WTC11 (cell line): ENCODE results near the gene KRT5. TPM values are rescaled to one million over a fixed set of nuclear protein-coding genes. Genes with fewer than 3 reads are reported as not detected.

Experiments
- ATAC-seq: fragments of 200-7000 bp; cut with Tn5 transposase; 2 replicates; pipeline ENCODE4 v1.10.0; 2021; ENCODE audit warnings: mild to moderate bottlenecking, moderate library complexity
- CTCF ChIA-PET: fragments of 300-600 bp; sonication (Branson Sonifier 250); formaldehyde crosslinking; loops from one replicate; lab custom pipeline; 2021; ENCODE audit warnings: antibody characterized with exemption; lab: Charles Lee
- POLR2A ChIA-PET: fragments of 350-600 bp; sonication (Branson Sonifier 250); formaldehyde crosslinking; loops from one replicate; lab custom pipeline; 2021; ENCODE audit warnings: antibody characterized with exemption; lab: Charles Lee
- DNase-seq: peaks from one replicate; pipeline ENCODE4 v3.0.0; 2021; ENCODE audit warnings: low spot score
- H3K27ac Mint-ChIP-seq: 2 replicates; pipeline ENCODE4 v1.8.0; 2021; ENCODE audit warnings: mixed read lengths
- H3K27me3 Mint-ChIP-seq: 2 replicates; pipeline ENCODE4 v1.8.0; 2021; ENCODE audit warnings: low read depth, mild to moderate bottlenecking, moderate library complexity, mixed read lengths
- H3K36me3 Mint-ChIP-seq: 2 replicates; pipeline ENCODE4 v1.8.0; 2021; ENCODE audit warnings: mixed read lengths
- H3K4me1 Mint-ChIP-seq: 2 replicates; pipeline ENCODE4 v1.8.0; 2022; ENCODE audit warnings: mixed read lengths
- H3K4me3 Mint-ChIP-seq: 2 replicates; pipeline ENCODE4 v1.8.0; 2021; ENCODE audit warnings: mild to moderate bottlenecking, moderate library complexity, mixed read lengths
- H3K9me3 Mint-ChIP-seq: 2 replicates; pipeline ENCODE4 v1.8.0; 2021; ENCODE audit warnings: mixed read lengths
- CDX4 ChIP-seq: fragments of 250-450 bp; sonication (Bioruptor Pico); IDR thresholded peaks from 2 replicates; pipeline ENCODE4 v1.9.0; 2021; ENCODE audit warnings: moderate library complexity, mild to moderate bottlenecking, inconsistent platforms, borderline replicate concordance
- ESRRA ChIP-seq: sonication (generic); formaldehyde crosslinking; IDR thresholded peaks from 2 replicates; pipeline ENCODE4 v1.8.1; 2022; ENCODE audit warnings: mild to moderate bottlenecking, missing genetic modification reagents, borderline replicate concordance
- HMGXB4 ChIP-seq: sonication (generic); formaldehyde crosslinking; IDR thresholded peaks from 2 replicates; pipeline ENCODE4 v1.8.1; 2023; ENCODE audit warnings: mild to moderate bottlenecking, moderate library complexity, missing genetic modification reagents
- MAX ChIP-seq: sonication (generic); formaldehyde crosslinking; IDR thresholded peaks from 2 replicates; pipeline ENCODE4 v1.8.0; 2022; ENCODE audit warnings: mild to moderate bottlenecking, missing genetic modification reagents
- NFATC4 ChIP-seq: fragments of 250-450 bp; sonication (Bioruptor Pico); IDR thresholded peaks from 2 replicates; pipeline ENCODE4 v1.9.0; 2021; ENCODE audit warnings: mild to moderate bottlenecking
- NR3C1 ChIP-seq: sonication (generic); formaldehyde crosslinking; conservative IDR thresholded peaks from 2 replicates; pipeline ENCODE4 v1.8.1; 2023; ENCODE audit warnings: low read depth, mild to moderate bottlenecking, missing genetic modification reagents
- PRDM15 ChIP-seq: sonication (generic); formaldehyde crosslinking; IDR thresholded peaks from 2 replicates; pipeline ENCODE4 v1.8.0; 2022; ENCODE audit warnings: missing genetic modification reagents
- PREB ChIP-seq: sonication (generic); formaldehyde crosslinking; IDR thresholded peaks from 2 replicates; pipeline ENCODE4 v1.8.1; 2022; ENCODE audit warnings: mild to moderate bottlenecking, missing genetic modification reagents, moderate library complexity, borderline replicate concordance
- SMAD4 ChIP-seq: sonication (generic); formaldehyde crosslinking; IDR thresholded peaks from 2 replicates; pipeline ENCODE4 v1.8.0; 2022; ENCODE audit warnings: mild to moderate bottlenecking, missing genetic modification reagents
- ZNF121 ChIP-seq: sonication (generic); formaldehyde crosslinking; IDR thresholded peaks from 2 replicates; pipeline ENCODE4 v1.8.0; 2023; ENCODE audit warnings: missing genetic modification reagents
- ZNF232 ChIP-seq: sonication (generic); formaldehyde crosslinking; IDR thresholded peaks from 2 replicates; pipeline ENCODE4 v1.8.0; 2022; ENCODE audit warnings: mild to moderate bottlenecking, missing genetic modification reagents
- ZNF423 ChIP-seq: fragments of 250-450 bp; sonication (Bioruptor Pico); IDR thresholded peaks from 2 replicates; pipeline ENCODE4 v2.1.2; 2022; ENCODE audit warnings: mild to moderate bottlenecking, moderate library complexity
- ZNF671 ChIP-seq: fragments of 250-450 bp; sonication (Bioruptor Pico); IDR thresholded peaks from 2 replicates; pipeline ENCODE4 v1.8.0; 2021; ENCODE audit warnings: mild to moderate bottlenecking
- total RNA-seq: library from RNA; stranded (reverse); gene quantifications from 3 replicates; pipeline ENCODE4 v1.2.3, GENCODE V29; 2021

KRT5 gene
- total RNA-seq, 1 experiment from 2014 or later = not detected

GRCh38 chr12:52517005-52517835 is 3.0 kb downstream of the KRT5 start:
- Mint-ChIP-seq H3K36me3 (no peaks in the 10 kb centered on the region), H3K9me3 (no peaks in the 10 kb centered on the region), H3K27ac (no peak overlapping the region), H3K4me3 (no peak overlapping the region), H3K27me3 (no peaks in the 10 kb centered on the region), H3K4me1 (peaks cover 7% of the 10 kb centered on the region)
- ATAC-seq (no peak), DNase-seq (no peak)
- TF ChIP-seq CDX4 (CRISPR knock-in tag) (no peak), ZNF232 (CRISPR knock-in tag) (no peak), NFATC4 (CRISPR knock-in tag) (no peak), PRDM15 (no peak), NR3C1 (CRISPR knock-in tag) (no peak), ZNF423 (CRISPR knock-in tag) (no peak), SMAD4 (CRISPR knock-in tag) (no peak), ZNF671 (no peak), MAX (CRISPR knock-in tag) (no peak)
- CTCF ChIA-PET = interaction anchor here (1.0 to 3.6 kb wide), 2 partner anchors 89 to 121 kb away, joined by 3 to 13 read pairs; no protein-coding TSS in a partner anchor
- POLR2A ChIA-PET = no interaction called here

- H3K4me1 Mint-ChIP-seq = no peaks in the 10 kb centered on the region
- H3K4me3 Mint-ChIP-seq = no peak overlapping the region
- no peak for TF ChIP-seq ZNF121
- TF ChIP-seq HMGXB4 (CRISPR knock-in tag) = no peak
- no peak for TF ChIP-seq PREB (CRISPR knock-in tag)
- no peak for TF ChIP-seq ESRRA (CRISPR knock-in tag)
- H3K9me3 Mint-ChIP-seq = peaks cover 8% of the 10 kb centered on the region
- no peaks in the 10 kb centered on the region; the same call in 1 of the 2 replicates for H3K27me3 Mint-ChIP-seq
- ChIA-PET CTCF (interaction anchor here (0.7 to 3.6 kb wide), 4 partner anchors 88 to 363 kb away, joined by 3 to 13 read pairs (median 3); no protein-coding TSS in a partner anchor), POLR2A (no interaction called here)
- ATAC-seq = no peak
- DNase-seq = no peak
- H3K27ac Mint-ChIP-seq = no peak overlapping the region
- H3K36me3 Mint-ChIP-seq = peaks cover 2% of the 10 kb centered on the region; the same call in 1 of the 2 replicates
Observed at GRCh38 chr12:52515927-52516831, 4.0 kb downstream of the KRT5 start.
